SK-N-SH (cell line): ENCODE data around the gene SGPP1. TPM values are rescaled to one million over a fixed set of nuclear protein-coding genes. Genes with fewer than 3 reads are reported as not detected.

Experiments used
- CTCF ChIA-PET: fragments of 300-600, 350-600 bp; formaldehyde crosslinking; extraction: SDS; loops from one replicate; lab custom pipeline; 2021; lab: Yijun Ruan, JAX
- POLR2A ChIA-PET: fragments of 350-600 bp; sonication (Branson Sonifier 250); formaldehyde crosslinking; extraction: SDS; loops from one replicate; lab custom pipeline; 2020; ENCODE audit warnings: antibody characterized with exemption, inconsistent platforms; lab: Yijun Ruan, JAX
- DNase-seq: peaks from one replicate; pipeline ENCODE4 v3.0.0; 2012
- H2AFZ ChIP-seq: fragments of 200-600 bp; sonication (generic); 2 replicates; pipeline ENCODE4 v1.8.1; 2016; ENCODE audit warnings: antibody characterized with exemption, mild to moderate bottlenecking, low read depth
- H3F3A ChIP-seq: fragments of 200-600 bp; sonication (generic); replicated peaks from 2 replicates; pipeline ENCODE3; 2016; ENCODE audit warnings: antibody characterized with exemption, mild to moderate bottlenecking; ENCODE audit not compliant: insufficient read depth
- H3K27ac ChIP-seq, 2 experiments: fragments of 200-500 bp in 1 of 2; fragments of 200-600 bp in 1 of 2; sonication (Bioruptor generic) in 1 of 2; sonication (generic), shearing (Covaris generic) in 1 of 2; 2 replicates each; pipeline versions ENCODE4 v1.5.1 to v1.6.1; 2014 to 2016; ENCODE audit warnings: low read depth in 2 of 2, inconsistent platforms in 1 of 2, low read length in 1 of 2, mild to moderate bottlenecking in 1 of 2, mixed read lengths in 1 of 2
- H3K27me3 ChIP-seq: fragments of 200-600 bp; sonication (generic), shearing (Covaris generic); 2 replicates; pipeline ENCODE4 v1.6.1; 2016; ENCODE audit warnings: mixed run types; ENCODE audit not compliant: insufficient read depth
- H3K36me3 ChIP-seq, 2 experiments: fragments of 200-500 bp in 1 of 2; fragments of 200-600 bp in 1 of 2; sonication (Bioruptor generic) in 1 of 2; sonication (generic) in 1 of 2; replicated peaks in 1 of 2; 2 replicates each; pipeline versions ENCODE3 to v1.5.1; 2014 to 2016; ENCODE audit warnings: low read length in 1 of 2, mild to moderate bottlenecking in 1 of 2; ENCODE audit not compliant: insufficient read depth in 2 of 2, control insufficient read depth in 1 of 2
- H3K4me1 ChIP-seq, 2 experiments: fragments of 200-500 bp in 1 of 2; fragments of 200-600 bp in 1 of 2; sonication (Bioruptor generic) in 1 of 2; sonication (generic), shearing (Covaris generic) in 1 of 2; 2 replicates each; pipeline versions ENCODE4 v1.5.1 to v1.6.1; 2014 to 2016; ENCODE audit warnings: low read depth in 1 of 2, low read length in 1 of 2, mixed run types in 1 of 2; ENCODE audit not compliant: insufficient read depth in 2 of 2, control insufficient read depth in 1 of 2
- H3K4me2 ChIP-seq: fragments of 200-600 bp; sonication (generic), shearing (Covaris generic); 2 replicates; pipeline ENCODE4 v1.6.1; 2017; ENCODE audit warnings: mixed run types
- H3K4me3 ChIP-seq, 2 experiments: fragments of 200-500 bp in 1 of 2; fragments of 200-600 bp in 1 of 2; sonication (Bioruptor generic) in 1 of 2; sonication (generic), shearing (Covaris generic) in 1 of 2; 2 replicates each; pipeline versions ENCODE4 v1.5.1 to v1.8.1; 2014 to 2016; ENCODE audit warnings: low read depth in 2 of 2, inconsistent platforms in 1 of 2, low read length in 1 of 2, mild to moderate bottlenecking in 1 of 2, mixed read lengths in 1 of 2, moderate library complexity in 1 of 2
- H3K79me2 ChIP-seq: fragments of 200-600 bp; sonication (generic); 2 replicates; pipeline ENCODE4 v1.8.1; 2017; ENCODE audit warnings: mild to moderate bottlenecking; ENCODE audit not compliant: insufficient read depth
- H3K9ac ChIP-seq: fragments of 200-600 bp; sonication (generic); 2 replicates; pipeline ENCODE4 v1.6.1; 2017; ENCODE audit warnings: mixed run types
- H3K9me2 ChIP-seq: fragments of 200-600 bp; sonication (generic); 2 replicates; pipeline ENCODE4 v1.6.1; 2017; ENCODE audit warnings: mixed run types
- H3K9me3 ChIP-seq: fragments of 200-600 bp; sonication (generic); 2 replicates; pipeline ENCODE4 v1.6.1; 2017; ENCODE audit warnings: mixed run types, mild to moderate bottlenecking, moderate library complexity
- H4K20me1 ChIP-seq: fragments of 200-600 bp; sonication (generic); 2 replicates; pipeline ENCODE4 v1.6.1; 2017; ENCODE audit warnings: mild to moderate bottlenecking, mixed run types; ENCODE audit not compliant: insufficient read depth
- ELF1 ChIP-seq: IDR thresholded peaks from 2 replicates; pipeline ENCODE4 v1.4.0; 2012
- EP300 ChIP-seq, 2 experiments: IDR thresholded peaks; 2 replicates each; pipeline versions ENCODE4 v1.4.0 to v1.6.1; 2012; ENCODE audit warnings: borderline replicate concordance in 1 of 2, low read depth in 1 of 2, low read length in 1 of 2
- EZH2phosphoT487 ChIP-seq: fragments of 200-600 bp; sonication (generic); IDR thresholded peaks from 2 replicates; pipeline ENCODE4 v1.6.1; 2017; ENCODE audit warnings: low read depth, mixed run types, mild to moderate bottlenecking, antibody characterized with exemption, moderate library complexity, borderline replicate concordance
- FOXJ3 ChIP-seq: sonication (generic); formaldehyde crosslinking; IDR thresholded peaks from 2 replicates; pipeline ENCODE4 v1.5.1; 2020; ENCODE audit warnings: mild to moderate bottlenecking, missing genetic modification reagents
- FOXM1 ChIP-seq: IDR thresholded peaks from 2 replicates; pipeline ENCODE4 v1.4.0; 2012; ENCODE audit warnings: low read depth, mild to moderate bottlenecking
- GABPA ChIP-seq: IDR thresholded peaks from 2 replicates; pipeline ENCODE4 v1.4.0; 2012; ENCODE audit warnings: low read depth, mild to moderate bottlenecking
- JUND ChIP-seq: IDR thresholded peaks from 2 replicates; pipeline ENCODE4 v1.4.0; 2012
- MEF2A ChIP-seq: IDR thresholded peaks from 2 replicates; pipeline ENCODE4 v1.4.0; 2012; ENCODE audit warnings: low read depth, borderline replicate concordance
- POLR2AphosphoS5 ChIP-seq: IDR thresholded peaks from 2 replicates; pipeline ENCODE4 v1.6.1; 2012; ENCODE audit warnings: low read depth, low read length
- RAD21 ChIP-seq: IDR thresholded peaks from 2 replicates; pipeline ENCODE4 v1.6.1; 2012; ENCODE audit warnings: mild to moderate bottlenecking, low read length
- RFX5 ChIP-seq: IDR thresholded peaks from 2 replicates; pipeline ENCODE4 v1.6.1; 2012; ENCODE audit warnings: mild to moderate bottlenecking, improper control_type of control experiment, low read length
- RXRA ChIP-seq: IDR thresholded peaks from 2 replicates; pipeline ENCODE4 v1.4.0; 2012; ENCODE audit warnings: low read depth, mild to moderate bottlenecking, borderline replicate concordance
- SIN3A ChIP-seq: IDR thresholded peaks from 2 replicates; pipeline ENCODE4 v1.6.1; 2012; ENCODE audit warnings: low read depth, mild to moderate bottlenecking, low read length, moderate library complexity, borderline replicate concordance
- SMC3 ChIP-seq: IDR thresholded peaks from 2 replicates; pipeline ENCODE4 v1.6.1; 2012; ENCODE audit warnings: low read depth, low read length, improper control_type of control experiment
- TAF1 ChIP-seq: IDR thresholded peaks from 2 replicates; pipeline ENCODE4 v1.6.1; 2012; ENCODE audit warnings: low read depth, mild to moderate bottlenecking, low read length, moderate library complexity, borderline replicate concordance
- TEAD4 ChIP-seq: IDR thresholded peaks from 2 replicates; pipeline ENCODE4 v1.4.0; 2012; ENCODE audit warnings: mild to moderate bottlenecking, borderline replicate concordance; ENCODE audit not compliant: insufficient read depth
- YY1 ChIP-seq: IDR thresholded peaks from 2 replicates; pipeline ENCODE4 v1.4.0; 2012; ENCODE audit warnings: low read depth, mild to moderate bottlenecking
- WGBS: methylation state at CpG from one replicate; pipeline ENCODE4 v1.1.6; 2017; ENCODE audit warnings: low lambda C conversion rate; 5-methylcytosine and 5-hydroxymethylcytosine counted together
- polyA plus RNA-seq, 3 experiments: library from polyadenylated mRNA; depleted of rRNA; stranded (reverse); fragments of >200 nt; gene quantifications; 2 replicates each; pipeline ENCODE4 v1.2.3, GENCODE V29; 2012
- TF ChIP-seq, protein P1 (sequence below): IDR thresholded peaks from 2 replicates; pipeline ENCODE4 v1.6.1; 2012; ENCODE audit warnings: mild to moderate bottlenecking, low read depth, low read length, moderate library complexity
- TF ChIP-seq, protein P2 (sequence below): IDR thresholded peaks from 2 replicates; pipeline ENCODE4; 2012
- TF ChIP-seq, protein P3 (sequence below): IDR thresholded peaks from 2 replicates; pipeline ENCODE4 v1.4.0; 2012; ENCODE audit warnings: low read depth, borderline replicate concordance
- TF ChIP-seq, protein P4 (sequence below): IDR thresholded peaks from 2 replicates; pipeline ENCODE4 v1.4.0; 2012; ENCODE audit warnings: low read depth, borderline replicate concordance
- TF ChIP-seq, protein P5 (sequence below): fragments of 200-600 bp; sonication (generic); IDR thresholded peaks from 2 replicates; pipeline ENCODE4 v1.6.1; 2017; ENCODE audit warnings: antibody characterized with exemption, mild to moderate bottlenecking, moderate library complexity

Gene SGPP1
- polyA plus RNA-seq, 1 of the 3 experiments (the other 2 are of a cell fraction): 8.4 TPM

DNA sequence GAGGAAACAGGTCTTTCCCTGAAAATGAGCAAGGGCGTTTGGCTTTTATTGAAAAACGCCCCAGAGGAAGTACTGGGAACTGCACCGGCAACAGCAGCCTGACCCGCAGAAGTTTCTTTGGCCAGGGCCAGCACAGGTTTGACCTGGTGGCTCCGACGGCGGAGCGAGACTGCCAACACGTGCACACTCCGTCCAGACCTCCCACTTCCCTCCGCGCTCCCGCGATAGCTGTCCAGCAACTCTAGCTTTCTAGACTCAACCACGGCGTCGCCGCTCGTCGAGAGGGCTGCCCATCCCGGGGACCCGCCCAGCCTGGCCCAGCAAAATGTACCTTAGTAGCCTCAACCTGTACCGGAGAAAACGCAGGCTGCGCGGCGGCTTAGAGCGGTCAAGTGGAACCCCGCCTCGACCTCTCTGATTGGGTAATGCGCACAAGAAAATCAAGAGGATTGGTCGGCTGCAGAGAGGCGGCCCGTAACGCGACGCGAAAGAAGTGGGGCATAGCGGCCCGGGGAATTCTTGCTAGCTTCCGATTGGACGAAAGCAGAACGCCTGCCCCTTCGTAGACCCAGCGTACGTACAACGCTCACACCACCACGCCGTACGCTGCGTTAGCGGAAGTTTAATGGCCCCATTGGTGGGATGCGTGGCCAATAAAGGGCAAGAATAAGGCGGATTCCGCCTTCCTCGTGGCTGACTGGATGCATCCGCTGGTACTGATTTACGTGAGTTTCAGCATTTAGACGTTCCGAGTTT is 86.2 kb downstream of the SGPP1 start, which contains the start of gene WDR89:
Gene WDR89 (minus strand): TSS at position 399 of the 756 bp plus-strand sequence. CDS start 41,929 bp downstream, outside the sequence.
- no peaks in the 10 kb centered on the region for H3K9me3 ChIP-seq
- ChIA-PET CTCF (interaction anchor here (0.6 to 5.8 kb wide), 12 partner anchors 8 to 662 kb away, joined by 3 to 17 read pairs (median 4); partner anchors contain the start of gene PPP2R5E), POLR2A (interaction anchor here (0.7 to 1.7 kb wide), 4 partner anchors 9 to 98 kb away, joined by 3 to 11 read pairs (median 6); partner anchors contain the start of genes PPP2R5E and SGPP1)
- peak within 1 kb of the TSS; percentile 85 for H2AFZ ChIP-seq
- no peaks in the 10 kb centered on the region for H3K9me2 ChIP-seq
- H3K4me3 ChIP-seq: peak within 1 kb of the TSS; percentile 70 to 72
- H3K4me1 ChIP-seq: no peaks in the 10 kb centered on the region; a peak in 2 of 4 replicates
- WGBS: under 1% methylated on average over 44 of the region's 60 CpGs
- H3K36me3 ChIP-seq: peaks cover 0 to 17% of the 10 kb centered on the region in 2 experiments
- no peaks in the 10 kb centered on the region for H4K20me1 ChIP-seq
- peaks cover 52% of the 10 kb centered on the region; the same call in 1 of the 2 replicates for H3K79me2 ChIP-seq
- H3F3A ChIP-seq: peaks cover 15% of the 10 kb centered on the region
- peak within 1 kb of the TSS; percentile 79 for H3K4me2 ChIP-seq
- H3K9ac ChIP-seq: peak within 1 kb of the TSS; percentile 83
- DNase-seq: peak; percentile 87
- H3K27ac ChIP-seq: peak within 1 kb of the TSS; percentile 93 to 94
- no peaks in the 10 kb centered on the region for H3K27me3 ChIP-seq
- TF ChIP-seq ELF1 (no peak; the same call in 1 of the 2 replicates), EP300 (IDR thresholded peaks at IDR 0.05; ENCODE audit: borderline replicate concordance in 1 of 2, low read depth in 1 of 2, low read length in 1 of 2) (no peak; a peak in 1 of 4 replicates), RAD21 (peak; percentile 49), RXRA (no peak; the same call in 1 of the 2 replicates), MEF2A (no peak), POLR2AphosphoS5 (peak; percentile 76), RFX5 (peak; percentile 84), EZH2phosphoT487 (no peak), SIN3A (peak; percentile 67; the same call in 1 of the 2 replicates), TAF1 (peak; percentile 84; the same call in 1 of the 2 replicates), TEAD4 (no peak), FOXM1 (no peak), JUND (no peak), YY1 (no peak), GABPA (peak; percentile 75), SMC3 (peak; percentile 20; the same call in 1 of the 2 replicates), FOXJ3 (CRISPR knock-in tag) (no peak)
- TF ChIP-seq, protein P1, sequence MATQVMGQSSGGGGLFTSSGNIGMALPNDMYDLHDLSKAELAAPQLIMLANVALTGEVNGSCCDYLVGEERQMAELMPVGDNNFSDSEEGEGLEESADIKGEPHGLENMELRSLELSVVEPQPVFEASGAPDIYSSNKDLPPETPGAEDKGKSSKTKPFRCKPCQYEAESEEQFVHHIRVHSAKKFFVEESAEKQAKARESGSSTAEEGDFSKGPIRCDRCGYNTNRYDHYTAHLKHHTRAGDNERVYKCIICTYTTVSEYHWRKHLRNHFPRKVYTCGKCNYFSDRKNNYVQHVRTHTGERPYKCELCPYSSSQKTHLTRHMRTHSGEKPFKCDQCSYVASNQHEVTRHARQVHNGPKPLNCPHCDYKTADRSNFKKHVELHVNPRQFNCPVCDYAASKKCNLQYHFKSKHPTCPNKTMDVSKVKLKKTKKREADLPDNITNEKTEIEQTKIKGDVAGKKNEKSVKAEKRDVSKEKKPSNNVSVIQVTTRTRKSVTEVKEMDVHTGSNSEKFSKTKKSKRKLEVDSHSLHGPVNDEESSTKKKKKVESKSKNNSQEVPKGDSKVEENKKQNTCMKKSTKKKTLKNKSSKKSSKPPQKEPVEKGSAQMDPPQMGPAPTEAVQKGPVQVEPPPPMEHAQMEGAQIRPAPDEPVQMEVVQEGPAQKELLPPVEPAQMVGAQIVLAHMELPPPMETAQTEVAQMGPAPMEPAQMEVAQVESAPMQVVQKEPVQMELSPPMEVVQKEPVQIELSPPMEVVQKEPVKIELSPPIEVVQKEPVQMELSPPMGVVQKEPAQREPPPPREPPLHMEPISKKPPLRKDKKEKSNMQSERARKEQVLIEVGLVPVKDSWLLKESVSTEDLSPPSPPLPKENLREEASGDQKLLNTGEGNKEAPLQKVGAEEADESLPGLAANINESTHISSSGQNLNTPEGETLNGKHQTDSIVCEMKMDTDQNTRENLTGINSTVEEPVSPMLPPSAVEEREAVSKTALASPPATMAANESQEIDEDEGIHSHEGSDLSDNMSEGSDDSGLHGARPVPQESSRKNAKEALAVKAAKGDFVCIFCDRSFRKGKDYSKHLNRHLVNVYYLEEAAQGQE: peak; percentile 22; the same call in 1 of the 2 replicates
- TF ChIP-seq, protein P2, sequence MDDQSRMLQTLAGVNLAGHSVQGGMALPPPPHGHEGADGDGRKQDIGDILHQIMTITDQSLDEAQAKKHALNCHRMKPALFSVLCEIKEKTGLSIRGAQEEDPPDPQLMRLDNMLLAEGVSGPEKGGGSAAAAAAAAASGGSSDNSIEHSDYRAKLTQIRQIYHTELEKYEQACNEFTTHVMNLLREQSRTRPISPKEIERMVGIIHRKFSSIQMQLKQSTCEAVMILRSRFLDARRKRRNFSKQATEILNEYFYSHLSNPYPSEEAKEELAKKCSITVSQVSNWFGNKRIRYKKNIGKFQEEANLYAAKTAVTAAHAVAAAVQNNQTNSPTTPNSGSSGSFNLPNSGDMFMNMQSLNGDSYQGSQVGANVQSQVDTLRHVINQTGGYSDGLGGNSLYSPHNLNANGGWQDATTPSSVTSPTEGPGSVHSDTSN: no peak
- TF ChIP-seq, protein P3, sequence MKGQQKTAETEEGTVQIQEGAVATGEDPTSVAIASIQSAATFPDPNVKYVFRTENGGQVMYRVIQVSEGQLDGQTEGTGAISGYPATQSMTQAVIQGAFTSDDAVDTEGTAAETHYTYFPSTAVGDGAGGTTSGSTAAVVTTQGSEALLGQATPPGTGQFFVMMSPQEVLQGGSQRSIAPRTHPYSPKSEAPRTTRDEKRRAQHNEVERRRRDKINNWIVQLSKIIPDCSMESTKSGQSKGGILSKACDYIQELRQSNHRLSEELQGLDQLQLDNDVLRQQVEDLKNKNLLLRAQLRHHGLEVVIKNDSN: peak; percentile 56; the same call in 1 of the 2 replicates
- TF ChIP-seq, protein P4, sequence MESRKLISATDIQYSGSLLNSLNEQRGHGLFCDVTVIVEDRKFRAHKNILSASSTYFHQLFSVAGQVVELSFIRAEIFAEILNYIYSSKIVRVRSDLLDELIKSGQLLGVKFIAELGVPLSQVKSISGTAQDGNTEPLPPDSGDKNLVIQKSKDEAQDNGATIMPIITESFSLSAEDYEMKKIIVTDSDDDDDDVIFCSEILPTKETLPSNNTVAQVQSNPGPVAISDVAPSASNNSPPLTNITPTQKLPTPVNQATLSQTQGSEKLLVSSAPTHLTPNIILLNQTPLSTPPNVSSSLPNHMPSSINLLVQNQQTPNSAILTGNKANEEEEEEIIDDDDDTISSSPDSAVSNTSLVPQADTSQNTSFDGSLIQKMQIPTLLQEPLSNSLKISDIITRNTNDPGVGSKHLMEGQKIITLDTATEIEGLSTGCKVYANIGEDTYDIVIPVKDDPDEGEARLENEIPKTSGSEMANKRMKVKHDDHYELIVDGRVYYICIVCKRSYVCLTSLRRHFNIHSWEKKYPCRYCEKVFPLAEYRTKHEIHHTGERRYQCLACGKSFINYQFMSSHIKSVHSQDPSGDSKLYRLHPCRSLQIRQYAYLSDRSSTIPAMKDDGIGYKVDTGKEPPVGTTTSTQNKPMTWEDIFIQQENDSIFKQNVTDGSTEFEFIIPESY: peak; percentile 86; the same call in 1 of the 2 replicates
- TF ChIP-seq, protein P5, sequence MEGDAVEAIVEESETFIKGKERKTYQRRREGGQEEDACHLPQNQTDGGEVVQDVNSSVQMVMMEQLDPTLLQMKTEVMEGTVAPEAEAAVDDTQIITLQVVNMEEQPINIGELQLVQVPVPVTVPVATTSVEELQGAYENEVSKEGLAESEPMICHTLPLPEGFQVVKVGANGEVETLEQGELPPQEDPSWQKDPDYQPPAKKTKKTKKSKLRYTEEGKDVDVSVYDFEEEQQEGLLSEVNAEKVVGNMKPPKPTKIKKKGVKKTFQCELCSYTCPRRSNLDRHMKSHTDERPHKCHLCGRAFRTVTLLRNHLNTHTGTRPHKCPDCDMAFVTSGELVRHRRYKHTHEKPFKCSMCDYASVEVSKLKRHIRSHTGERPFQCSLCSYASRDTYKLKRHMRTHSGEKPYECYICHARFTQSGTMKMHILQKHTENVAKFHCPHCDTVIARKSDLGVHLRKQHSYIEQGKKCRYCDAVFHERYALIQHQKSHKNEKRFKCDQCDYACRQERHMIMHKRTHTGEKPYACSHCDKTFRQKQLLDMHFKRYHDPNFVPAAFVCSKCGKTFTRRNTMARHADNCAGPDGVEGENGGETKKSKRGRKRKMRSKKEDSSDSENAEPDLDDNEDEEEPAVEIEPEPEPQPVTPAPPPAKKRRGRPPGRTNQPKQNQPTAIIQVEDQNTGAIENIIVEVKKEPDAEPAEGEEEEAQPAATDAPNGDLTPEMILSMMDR: peak; percentile 69
